Hypothalamus (tissue), 51 donors: ENCODE results near the gene RAD23B.
A peak's percentile ranks its signal among the peaks of the same experiment; 100 is the strongest.
"Not testable (repeated sequence)": the region's sequence is repeated elsewhere in the genome, so short reads cannot be mapped to it uniquely, and the experiment has no call there.

Experiments
- DNase-seq, 51 donors: peaks; one replicate each; lab custom pipeline; 2025; lab: John Stamatoyannopoulos, UW

Gene RAD23B

DNA sequence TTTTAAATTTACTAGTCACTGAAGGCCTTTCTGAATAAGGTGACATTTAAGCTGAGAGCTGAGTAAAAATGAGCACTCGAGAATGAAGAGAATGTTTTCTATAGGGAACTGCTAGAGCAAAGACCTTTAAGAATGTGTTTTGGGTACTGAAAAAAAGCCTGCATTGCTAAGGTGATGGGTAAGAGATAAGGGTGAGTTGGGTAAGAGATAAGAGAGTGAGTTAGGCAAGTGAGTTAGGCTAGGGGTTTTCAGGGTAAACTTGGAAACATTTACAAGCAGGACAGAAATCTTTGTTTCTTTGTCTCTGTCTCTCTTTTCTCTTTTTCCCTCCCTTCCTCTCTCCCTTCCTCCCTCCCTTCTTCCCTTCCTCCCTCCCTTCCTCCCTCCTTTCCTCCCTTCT, 5.6 kb downstream of the RAD23B start:
- no peak for DNase-seq

DNA sequence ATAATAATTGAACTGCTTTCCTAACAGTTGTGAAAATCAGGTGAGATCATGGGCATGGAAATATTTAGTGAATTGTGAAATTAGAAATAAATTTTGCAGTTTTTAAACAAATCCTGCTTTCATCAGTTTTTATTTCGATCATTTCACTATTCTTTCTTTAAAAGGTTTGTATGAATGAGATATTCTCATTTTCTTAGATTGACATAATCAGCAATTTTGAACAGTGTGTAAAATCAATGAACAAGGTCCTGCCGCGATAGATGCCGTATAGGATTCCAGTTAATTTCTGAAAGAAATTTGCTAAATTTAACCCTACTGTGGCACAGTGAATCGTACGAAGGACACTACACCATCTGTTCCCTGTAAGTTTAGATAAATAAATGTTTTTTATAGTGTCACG, 7.5 kb downstream of the RAD23B start:
- no peak for DNase-seq

DNA sequence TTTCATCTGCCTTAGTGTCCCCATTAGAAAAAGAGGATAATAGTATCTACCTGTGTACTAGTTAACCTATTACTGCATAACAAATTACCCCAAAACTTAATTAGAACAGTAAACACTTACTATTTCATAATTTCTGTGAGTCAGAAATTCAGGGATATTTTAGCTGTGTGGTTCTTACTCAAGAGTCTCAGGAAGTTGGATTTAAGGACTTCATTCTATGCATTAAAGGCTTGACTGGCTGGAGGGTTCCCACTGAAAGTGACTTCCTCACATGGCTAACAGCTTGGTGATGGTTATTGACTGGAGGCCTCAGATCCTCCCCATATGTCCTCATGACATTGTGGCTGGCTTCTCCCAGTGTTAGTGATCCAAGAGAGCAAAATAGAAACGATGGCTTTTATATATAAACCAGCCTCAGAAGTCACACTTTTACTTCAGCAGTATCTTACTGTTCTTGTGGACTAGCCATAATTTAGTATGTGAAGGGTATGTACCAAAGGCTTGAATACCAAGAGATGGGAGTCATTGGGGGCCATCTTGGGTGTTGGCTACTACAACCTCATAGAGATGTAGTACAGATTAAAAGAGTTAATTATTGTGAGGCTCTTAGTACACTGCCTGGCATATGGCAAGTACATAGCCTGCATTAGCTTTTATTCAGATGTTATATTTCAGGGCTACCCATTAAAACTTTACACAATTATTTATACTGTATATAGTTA, 9.9 kb downstream of the RAD23B start:
- DNase-seq: no peak

DNA sequence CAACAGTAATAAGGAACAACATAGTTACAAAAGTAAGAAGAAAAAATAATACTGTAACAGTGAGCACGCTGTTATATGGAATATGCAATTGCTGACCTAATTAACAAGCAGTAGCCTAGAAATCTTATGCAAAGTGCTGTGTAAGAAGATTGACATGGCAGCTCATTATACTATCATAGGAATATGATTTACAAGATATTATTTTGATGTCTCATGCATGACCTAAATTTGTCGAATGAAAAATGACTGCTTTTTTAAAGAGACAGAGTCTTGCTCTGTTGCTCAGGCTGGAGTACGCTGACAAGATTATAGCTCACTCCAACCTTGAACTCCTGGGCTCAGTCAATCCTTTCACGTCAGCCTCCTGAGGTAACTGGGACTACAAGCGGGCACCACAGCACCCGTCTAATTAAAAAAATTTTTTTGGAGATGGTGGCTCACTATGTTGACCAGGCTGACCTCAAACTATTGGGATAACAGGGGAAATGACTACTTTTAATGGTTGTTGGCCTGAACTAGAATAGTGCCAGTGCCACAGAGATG, 10.5 kb downstream of the RAD23B start:
- no peak for DNase-seq

DNA sequence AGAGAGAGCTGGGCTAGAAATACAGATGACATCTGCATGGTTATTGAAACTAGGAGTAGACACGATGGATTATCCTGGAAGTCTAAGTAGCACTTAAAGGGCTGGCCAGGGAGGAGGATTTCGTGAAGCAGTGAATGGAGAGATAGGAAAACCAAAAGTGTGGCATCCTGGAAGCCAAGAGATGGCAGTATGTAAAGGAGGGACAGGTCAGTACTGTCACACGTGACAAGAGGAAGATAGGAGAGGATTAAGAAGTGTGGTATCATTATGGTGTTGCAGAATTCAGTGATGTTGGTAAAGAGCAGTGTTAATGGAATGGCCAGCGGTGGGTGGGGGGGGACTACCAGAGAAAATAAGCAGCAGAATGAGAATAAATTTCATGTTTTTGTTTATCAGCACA, 11.7 kb downstream of the RAD23B start:
- no peak for DNase-seq

DNA sequence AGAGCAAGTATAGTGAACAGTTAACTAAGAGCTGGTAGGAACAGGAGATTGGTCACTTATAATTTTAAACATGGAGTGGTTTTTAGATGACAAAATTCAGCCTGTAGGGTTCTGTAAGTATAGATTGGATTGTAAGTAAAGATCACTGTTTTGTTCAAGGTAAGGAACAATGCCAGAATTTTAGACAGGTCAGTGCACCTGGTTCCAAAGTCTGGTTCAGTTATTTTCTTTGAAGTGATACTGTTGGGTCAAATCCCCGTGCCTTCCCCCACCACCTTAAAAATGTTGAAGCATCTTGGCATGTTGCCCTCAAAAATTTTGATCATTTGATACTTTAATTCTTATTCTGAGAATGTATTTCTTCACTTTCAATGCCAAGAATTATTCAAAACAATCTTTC, 12.9 kb downstream of the RAD23B start:
- no peak for DNase-seq

DNA sequence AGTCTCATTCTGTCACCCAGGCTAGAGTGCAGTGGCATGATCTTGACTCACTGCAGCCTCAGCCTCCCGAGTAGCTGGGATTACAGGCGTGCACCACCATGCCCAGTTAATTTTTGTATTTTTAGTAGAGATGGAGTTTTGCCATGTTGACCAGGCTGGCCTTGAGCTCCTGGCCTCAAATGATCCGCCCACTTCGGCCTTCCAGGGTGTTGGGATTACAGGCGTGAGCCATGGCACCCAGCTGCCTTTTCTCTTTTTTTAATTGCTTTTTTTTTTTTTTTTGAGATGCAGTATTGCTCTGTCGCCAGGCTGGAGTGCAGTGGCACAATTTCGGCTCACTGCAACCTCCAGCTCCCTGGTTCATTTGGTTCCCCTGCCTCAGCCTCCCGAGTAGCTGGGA, 13.5 kb downstream of the RAD23B start:
- not testable (repeated sequence) for DNase-seq

DNA sequence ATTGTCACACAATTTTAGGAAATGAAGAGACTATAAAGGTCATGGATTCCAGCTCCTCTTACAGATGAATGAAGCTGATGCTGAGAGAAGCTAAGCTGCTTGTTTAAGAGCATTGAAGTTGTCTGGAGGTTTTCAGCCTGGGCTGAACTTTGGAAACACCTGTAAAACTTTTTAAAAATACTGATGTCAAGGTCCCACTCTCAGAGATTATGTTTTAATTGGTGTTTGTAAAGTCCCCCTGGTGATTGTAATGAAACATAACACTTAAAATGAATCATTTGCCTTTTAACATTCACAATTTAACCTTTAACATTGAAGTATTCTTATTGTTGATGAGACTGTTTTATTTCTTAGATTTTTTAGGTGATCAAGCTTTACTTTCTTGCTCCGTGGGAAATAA, 16.4 kb downstream of the RAD23B start:
- no peak for DNase-seq

DNA sequence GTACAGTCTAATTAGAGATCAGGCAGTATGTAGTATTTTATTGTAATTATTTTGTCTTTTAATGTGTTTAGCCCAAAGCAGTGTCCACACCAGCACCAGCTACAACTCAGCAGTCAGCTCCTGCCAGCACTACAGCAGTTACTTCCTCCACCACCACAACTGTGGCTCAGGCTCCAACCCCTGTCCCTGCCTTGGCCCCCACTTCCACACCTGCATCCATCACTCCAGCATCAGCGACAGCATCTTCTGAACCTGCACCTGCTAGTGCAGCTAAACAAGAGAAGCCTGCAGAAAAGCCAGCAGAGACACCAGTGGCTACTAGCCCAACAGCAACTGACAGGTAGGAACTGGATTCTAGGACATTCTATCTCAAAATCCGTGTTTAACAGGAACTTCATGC, 23.2 kb downstream of the RAD23B start:
- no peak for DNase-seq

DNA sequence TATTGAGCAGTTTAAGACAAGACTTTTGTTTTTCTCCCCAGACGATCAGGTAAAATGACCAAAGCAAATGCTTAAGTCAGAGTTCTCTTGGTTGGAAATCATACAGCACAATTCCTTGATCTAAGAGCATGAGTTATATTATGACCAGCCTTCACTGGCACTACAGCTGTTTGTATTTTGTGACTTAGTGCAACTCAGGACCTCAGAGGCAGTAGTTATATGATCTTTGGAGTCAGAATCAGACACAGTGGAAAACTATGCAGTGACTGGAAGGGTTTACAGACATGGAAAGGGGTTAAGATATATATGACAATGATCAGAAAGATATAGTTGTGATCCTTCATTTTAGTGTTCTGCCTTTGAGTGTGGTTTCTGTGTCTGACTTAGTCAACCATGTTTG, 24.3 kb downstream of the RAD23B start:
- DNase-seq: no peak

DNA sequence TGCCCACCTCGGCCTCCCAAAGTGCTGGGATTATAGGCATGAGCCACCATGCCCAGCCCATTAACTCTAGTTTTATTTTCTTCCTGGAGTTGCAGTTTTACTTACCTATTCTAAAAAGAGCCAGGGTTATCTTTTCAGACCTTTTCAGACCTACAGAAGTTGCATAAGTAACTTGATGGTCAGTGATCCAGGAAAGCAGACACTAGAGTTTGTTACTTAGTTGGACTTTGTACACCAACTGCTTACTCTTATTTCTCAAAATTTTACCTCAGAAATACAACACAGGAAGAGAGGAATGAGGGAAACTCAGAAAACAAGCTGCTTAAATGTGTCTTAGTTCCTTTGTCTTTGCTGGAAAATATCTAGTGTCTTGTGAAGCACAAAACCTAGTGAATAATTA, 25.4 kb downstream of the RAD23B start:
- DNase-seq: no peak

DNA sequence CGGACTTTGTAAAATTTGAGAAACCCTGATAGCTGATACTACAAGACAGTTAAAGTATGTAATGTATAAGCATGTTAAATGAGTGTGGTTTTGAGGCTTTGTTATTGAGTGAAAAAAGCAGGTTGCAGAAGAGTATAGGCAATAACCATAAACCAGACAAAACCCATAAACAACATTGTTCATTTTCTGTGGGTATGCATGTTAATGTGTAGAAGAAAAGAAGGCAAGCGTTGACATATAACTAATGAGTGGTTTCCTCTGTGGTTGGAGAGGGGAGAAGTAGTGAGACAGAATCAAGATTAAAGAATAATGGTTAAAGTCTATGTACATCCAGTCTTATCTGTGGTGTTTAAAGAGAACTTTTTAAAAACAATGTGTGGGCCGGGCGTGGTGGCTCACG, 26.2 kb downstream of the RAD23B start:
- DNase-seq: no peak

DNA sequence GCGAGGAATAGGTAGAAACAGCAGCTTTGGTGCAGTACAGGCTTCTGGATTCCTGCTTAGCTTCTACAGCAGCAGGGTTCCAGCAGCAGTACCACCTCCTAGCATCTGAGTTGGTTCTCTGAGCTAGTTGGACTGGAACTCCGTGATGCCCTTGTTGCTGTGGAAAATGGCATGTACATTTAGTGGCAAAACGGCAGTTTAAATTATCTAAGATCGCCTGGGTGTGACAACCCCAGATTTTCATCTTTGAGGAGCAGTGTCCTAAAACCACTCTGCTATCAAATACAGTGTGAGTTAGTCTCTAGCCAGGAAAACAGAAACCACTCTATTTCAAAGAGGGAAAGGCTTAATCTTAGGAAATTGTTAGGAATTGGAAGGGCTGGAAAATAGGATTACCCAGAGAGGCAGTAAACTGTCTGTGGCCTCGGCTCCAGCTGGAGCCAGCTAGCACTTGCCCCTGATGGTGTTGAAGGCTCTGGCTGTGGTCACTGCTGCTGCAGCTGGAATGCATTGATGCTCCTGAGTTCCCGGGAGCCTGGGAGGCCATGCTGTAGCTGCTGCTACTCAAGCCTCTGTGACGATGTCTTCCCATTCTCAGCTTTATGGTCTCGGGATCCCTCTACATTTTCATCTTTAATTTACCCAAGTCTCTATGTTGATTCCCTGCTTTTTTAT, 29.4 kb downstream of the RAD23B start:
- DNase-seq: peak in 8 of 51 donors; percentile 1 to 25 (median 8)

DNA sequence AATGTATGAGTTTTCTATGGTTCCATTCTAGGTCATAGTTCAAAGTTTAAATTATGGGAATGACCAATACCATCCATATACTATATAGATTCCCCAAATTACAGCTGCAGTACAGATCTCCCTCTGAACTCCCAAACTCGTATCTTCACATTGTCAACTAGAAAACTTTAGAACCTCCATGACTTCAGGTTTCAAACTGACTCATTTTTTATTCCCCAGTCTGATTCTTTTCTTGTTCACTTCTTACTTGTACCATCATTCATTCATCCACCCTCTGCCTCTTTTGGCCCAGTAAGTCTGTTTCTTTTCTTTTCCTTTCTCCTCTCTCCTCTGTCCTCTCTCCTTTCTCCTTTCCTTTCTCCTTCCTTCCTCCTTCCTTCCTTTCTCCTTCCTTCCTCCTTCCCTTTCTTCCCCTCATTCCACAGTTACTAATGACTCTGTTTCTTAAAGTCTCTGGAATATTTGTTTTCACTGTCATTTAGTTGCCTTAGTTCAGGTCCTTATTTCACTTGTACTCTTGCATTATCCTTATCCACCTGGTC, 30.5 kb downstream of the RAD23B start:
- no peak for DNase-seq

DNA sequence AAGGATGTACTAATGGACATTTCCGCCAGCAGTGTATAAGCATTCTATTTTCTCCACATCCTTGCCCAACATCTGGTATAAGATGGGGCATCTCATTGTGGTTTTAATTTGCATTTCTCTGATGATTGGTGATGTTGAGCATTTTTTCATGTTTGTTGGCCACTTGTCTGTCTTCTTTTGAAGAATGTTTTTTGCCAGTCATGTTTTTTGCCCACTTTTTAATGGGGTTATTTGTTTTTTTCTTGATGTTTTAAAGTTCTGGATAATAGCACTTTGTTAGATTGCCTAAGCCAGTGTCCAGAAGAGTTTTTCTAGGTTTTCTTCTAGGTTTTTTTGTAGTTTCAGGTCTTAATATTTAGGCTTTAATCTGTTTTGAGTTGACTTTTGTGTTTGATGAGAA, 31.7 kb downstream of the RAD23B start:
- DNase-seq: no peak

DNA sequence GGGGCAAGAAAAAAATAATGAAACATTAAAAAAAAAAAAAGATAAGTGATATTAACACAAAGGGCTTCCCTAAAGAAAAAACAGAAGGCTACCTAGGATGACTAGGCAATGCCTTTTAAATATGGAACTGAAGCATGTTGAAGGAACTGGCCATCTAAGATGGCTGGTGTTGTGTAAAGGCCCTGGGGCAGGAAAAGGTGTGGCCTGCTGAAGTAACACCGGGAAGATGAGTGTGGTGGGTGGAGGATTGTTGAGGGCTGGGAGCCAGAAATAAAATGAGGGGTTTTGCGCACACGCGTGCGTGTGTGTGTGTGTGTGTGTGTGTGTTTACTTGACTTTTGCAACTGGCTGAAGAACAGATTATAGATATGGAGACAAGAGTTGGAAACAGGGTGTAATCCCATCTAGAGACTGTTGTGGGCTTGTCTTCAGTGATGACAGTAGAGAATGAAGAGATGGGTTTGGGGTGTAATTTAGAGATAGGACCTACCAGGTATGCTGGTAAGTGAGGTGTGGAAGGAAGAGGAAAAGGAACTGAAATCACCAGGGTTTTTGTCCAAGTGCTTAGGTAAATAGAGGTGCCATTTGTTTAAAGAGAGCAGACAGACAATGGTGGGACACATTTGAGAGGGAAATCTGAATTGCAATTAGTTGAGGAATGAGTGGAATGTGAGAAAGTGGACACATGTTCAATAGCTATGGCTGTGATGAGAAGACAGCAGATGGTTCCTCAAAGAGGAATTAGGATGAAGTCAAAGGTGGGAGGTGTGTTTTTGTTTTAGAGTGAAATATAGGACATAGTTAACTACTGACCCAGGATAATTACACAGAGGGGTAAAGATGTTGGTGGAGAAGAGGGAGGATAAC, 33.9 kb downstream of the RAD23B start:
- DNase-seq: no peak

DNA sequence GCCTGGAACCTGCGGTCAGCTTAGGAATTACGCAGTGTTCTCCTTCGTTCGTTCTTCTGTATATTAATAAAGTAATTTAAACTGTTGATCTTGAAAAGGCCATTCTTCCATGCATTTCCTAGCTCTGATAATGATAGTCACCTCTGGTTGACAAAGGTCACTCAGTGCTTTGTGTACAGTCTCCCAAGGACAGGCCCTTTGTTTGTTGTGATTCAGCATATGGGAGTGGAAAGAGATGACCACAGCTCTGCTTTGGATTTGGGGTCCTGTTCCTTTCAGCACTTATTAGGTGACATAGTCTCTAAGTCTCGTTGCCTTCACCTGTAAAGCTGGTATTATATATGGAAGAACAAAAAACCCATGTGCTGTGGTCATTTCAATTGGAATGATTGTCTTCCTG, 39.6 kb downstream of the RAD23B start:
- no peak for DNase-seq

DNA sequence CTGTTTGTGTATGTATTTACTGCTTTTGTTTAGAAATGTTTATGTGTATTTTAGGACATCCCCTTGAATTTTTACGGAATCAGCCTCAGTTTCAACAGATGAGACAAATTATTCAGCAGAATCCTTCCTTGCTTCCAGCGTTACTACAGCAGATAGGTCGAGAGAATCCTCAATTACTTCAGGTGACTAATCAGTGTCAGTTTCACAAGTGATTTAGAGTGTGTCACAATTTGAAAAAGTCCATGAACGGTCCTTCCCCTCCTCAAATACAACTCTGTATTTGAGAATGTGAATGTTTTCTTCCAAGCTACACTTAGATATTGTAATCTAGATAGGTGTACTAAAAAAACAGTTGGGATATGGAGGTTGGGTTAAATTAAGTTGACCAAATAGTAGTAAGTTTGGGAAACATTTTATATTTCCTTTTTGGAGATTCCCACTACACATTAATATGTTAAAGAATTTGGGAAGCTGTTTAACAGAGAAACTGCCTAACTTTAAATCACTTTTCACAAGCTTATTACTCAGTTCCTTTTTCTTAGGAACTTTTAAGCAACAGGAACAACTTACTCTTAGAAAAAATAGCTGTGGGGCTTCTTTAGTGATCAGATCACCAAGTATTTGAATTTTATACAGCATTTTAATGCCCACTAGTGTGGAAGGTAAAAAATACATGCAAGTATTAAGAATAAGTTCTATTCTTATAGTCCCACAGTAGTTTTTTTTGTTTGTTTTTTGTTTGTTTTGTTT, 40.9 kb downstream of the RAD23B start:
- DNase-seq: no peak

DNA sequence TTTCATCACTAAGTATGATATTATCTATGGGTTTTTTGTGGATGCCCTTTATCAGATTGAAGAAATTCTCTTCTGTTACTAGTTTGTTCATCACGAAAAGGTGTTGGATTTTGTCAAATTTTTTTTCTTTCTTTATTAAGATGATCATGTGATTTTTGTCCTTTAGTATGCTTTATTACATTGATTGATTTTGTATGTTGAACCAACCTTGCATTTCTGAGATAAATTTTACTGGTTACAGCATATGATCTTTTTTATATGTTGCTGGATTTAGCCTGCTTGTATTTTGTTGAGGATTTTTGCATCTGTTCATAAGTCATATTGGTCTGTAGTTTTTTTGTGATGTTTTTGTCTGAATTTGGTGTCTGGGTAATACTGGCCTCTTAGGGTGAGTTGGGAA, 42.8 kb downstream of the RAD23B start:
- no peak for DNase-seq

DNA sequence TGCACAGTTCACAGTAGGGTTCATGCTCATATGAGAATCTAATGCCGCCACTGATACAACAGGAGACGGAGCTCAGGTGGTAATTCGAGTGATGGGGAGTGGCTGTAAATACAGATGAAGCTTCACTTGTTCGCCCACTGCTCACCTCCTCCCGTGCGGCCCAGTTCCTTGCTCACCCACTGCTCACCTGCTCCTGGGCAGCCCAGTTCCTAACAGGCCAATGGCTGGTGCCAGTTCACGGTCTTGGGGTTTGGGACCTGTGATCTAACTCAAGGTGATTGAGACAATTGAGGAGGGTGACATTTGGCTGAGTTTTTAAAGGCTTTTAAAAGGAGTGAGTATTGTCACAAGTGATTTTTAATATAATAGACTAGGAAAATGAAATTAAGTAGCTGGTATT, 45.4 kb downstream of the RAD23B start:
- no peak for DNase-seq
